Subcutaneous adipose tissue (tissue), 4 donors: ENCODE results near the gene KNCN. TPM values are rescaled to one million over a fixed set of nuclear protein-coding genes. Genes with fewer than 3 reads are reported as not detected.

ENCODE experiments used
- CTCF ChIP-seq: fragments of 450-650 bp; IDR thresholded peaks from one replicate; pipeline ENCODE4 v1.5.1; 2016; ENCODE audit warnings: low read depth, mild to moderate bottlenecking, control low read depth, antibody characterized with exemption, moderate library complexity
- total RNA-seq, 4 donors: library from RNA; depleted of rRNA; stranded (reverse); fragments of >200 nt; gene quantifications; one replicate each; pipeline ENCODE4 v1.1.0, GENCODE V29; 2016

The KNCN gene
- total RNA-seq, 4 donors from 2014 or later = not detected

- TF ChIP-seq CTCF = no peak
These were observed 8.1 kb downstream of the KNCN start for GRCh38 chr1:46543382-46543760.

GRCh38 chr1:46539972-46540371 is 11.5 kb downstream of the KNCN start:
- no peak for TF ChIP-seq CTCF

- no peak for TF ChIP-seq CTCF
These were observed 13.3 kb downstream of the KNCN start for GRCh38 chr1:46538147-46538546.

GRCh38 chr1:46537651-46538050 is 13.8 kb downstream of the KNCN start:
- no peak for TF ChIP-seq CTCF

- no peak for TF ChIP-seq CTCF
These were observed 14.9 kb downstream of the KNCN start for GRCh38 chr1:46536527-46536926.

GRCh38 chr1:46535063-46535462 is 16.4 kb downstream of the KNCN start:
- no peak for TF ChIP-seq CTCF

GRCh38 chr1:46533179-46533864 is 18.1 kb downstream of the KNCN start:
- TF ChIP-seq CTCF = no peak
